NCI-H1092 treated with DMSO at 0.1 percent for 48 hours (cell line): Measurements from ENCODE around the gene TMX1.

ENCODE experiments used
- DNase-seq: peaks from one replicate; lab custom pipeline; 2025; lab: John Stamatoyannopoulos, UW

TMX1 gene

GRCh38 chr14:51242545-51243490 lies 2.8 kb downstream of the TMX1 start:
- no peak for DNase-seq

DNA sequence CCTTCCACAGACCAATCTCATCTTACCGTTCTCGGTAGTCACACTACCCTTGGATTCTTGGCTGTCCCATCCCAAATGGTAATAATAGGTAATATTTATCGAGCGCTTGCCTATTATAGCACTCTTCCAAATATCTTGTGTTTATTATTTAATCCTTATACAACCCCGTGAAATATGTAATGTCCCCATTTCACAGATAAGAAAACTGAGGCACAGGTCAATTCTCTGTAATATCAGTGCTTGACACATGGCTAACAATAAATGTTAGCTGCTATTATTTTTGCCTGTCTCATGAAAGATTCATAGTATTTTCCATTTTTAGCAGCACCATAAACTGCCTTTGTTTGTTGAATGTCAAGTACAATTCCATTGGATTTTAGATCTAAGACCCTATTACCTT lies 4.5 kb downstream of the TMX1 start:
- no peak for DNase-seq

DNA sequence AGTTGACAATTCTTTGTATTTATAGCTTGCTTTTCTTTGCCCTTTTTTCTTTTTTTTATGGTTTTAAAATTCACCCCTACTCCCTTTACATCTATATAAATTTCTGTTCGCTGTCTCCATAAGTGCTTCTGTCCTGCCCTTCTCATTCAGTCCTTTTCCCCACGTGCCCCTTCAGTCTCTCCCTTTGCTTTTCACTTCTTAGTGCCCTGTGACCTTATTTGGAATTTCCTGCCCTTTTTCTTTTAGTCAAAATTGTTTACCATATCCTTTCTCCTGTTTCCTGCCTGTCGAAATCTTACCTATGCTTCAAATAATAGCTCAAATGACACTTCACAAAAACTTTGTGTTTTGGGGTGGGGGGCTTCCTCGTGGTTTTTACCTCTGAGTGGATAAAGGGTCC lies 6.0 kb downstream of the TMX1 start:
- DNase-seq, result no peak

GRCh38 chr14:51248016-51248987 lies 8.3 kb downstream of the TMX1 start:
- no peak for DNase-seq

DNA sequence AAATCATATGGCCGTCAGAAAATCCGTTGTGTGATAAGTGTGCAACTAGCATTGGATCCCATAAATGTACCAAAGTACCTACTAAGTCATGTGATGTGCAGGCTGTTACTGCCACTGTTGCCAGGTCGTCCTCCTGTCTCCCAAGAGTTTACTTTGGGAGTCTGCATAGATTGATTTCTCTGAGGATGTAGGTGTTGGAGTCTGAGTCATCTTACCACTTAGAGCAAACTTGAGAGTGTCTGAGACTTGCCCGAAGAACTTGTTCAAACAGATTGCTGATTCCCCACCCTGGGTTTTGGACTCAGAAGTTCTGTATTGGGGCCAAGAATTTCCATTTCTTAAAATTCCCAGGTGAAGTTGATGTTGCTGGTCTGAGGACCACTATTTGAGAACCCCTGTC lies 11.4 kb downstream of the TMX1 start:
- DNase-seq, result no peak

DNA sequence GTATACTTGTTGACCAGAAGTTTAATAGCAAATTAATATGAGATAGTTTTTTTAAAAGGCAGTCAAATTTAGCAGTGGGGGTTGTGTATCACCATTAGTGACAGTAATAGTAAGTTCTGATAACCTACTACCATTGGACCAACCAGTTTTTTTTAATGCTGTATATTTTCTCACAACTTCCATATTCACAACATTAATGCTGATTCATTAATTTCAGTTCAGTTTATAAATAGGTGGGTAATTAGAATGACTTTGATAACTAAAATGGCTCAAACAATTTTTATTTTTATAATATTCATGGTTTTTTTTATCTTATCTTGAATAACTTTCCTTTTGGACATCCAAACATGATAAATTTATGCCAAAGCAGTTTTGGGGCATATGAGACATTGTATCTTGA lies 13.8 kb downstream of the TMX1 start:
- no peak for DNase-seq

DNA sequence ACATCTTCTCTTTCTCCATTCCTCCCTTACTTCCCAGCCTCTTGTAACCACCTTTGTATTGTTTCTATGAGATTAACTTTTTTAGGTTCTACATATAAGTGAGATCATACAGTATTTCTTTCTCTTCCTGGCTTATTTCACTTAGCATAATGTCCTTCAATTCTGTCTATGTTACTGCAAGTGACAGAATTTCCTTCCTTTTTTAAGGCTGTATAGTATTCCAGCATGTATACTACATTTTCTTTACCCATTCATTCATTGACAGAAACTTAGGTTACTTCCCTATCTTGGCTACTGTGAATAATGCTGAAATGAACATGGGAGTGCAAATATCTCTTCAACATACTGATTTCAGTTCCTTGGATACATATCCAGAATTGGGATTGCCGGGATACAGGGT lies 18.2 kb downstream of the TMX1 start:
- DNase-seq, result no peak

GRCh38 chr14:51258788-51259187 lies 18.7 kb downstream of the TMX1 start:
- no peak for DNase-seq

DNA sequence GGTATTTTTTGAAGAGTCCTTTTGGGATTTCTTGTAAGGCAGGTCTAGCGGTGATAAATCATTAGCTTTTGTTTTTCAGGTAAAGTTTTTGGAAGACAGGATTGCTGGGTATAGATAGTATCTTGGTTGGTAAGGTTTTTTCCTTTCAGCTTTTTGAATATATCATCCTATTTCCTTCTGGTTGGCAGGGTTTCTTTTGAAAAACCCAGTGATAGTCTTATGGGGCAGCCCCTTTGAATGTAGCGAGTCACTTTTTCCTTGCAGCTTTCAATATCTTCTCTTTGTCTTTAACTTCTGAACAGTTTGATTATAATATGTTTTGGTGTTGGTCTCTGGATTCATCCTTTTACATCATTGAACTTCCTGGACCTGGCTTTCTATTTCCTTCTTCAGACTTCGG lies 20.2 kb downstream of the TMX1 start:
- DNase-seq, result no peak

- no peak for DNase-seq
Measured at GRCh38 chr14:51261151-51261550, 21.1 kb downstream of the TMX1 start.

- no peak for DNase-seq
Measured at GRCh38 chr14:51262868-51263267, 22.8 kb downstream of the TMX1 start.

- DNase-seq, result no peak
Measured at GRCh38 chr14:51269634-51270033, 29.6 kb downstream of the TMX1 start.

- no peak for DNase-seq
Measured at GRCh38 chr14:51276605-51277004, 36.6 kb downstream of the TMX1 start.

GRCh38 chr14:51277753-51278415 lies 37.8 kb downstream of the TMX1 start:
- no peak for DNase-seq

DNA sequence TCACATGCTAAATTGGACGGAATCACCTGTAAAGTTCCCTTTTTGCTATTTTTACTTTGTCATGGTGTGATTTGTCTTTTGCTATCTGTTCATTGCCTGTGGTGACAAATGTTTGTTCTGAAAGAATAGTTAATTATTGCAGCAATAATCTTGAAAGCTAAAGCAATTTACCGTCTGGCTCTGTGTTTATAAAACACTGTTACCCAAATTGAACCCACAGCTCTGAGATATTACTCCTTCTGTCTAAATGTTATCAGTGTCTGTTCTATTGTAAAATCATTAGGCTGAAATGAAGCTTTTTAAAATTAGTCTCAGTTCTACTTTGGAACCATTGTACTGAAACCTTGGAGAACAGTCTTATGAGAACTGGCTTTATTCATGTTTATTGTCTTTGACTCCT lies 42.5 kb downstream of the TMX1 start:
- DNase-seq, result no peak

- peak; percentile 90 for DNase-seq
Measured at GRCh38 chr14:51283402-51284085, 43.5 kb downstream of the TMX1 start.

- no peak for DNase-seq
Measured at GRCh38 chr14:51284241-51284640, 44.2 kb downstream of the TMX1 start.

- DNase-seq, result no peak
Measured at GRCh38 chr14:51285120-51285519, 45.1 kb downstream of the TMX1 start.

DNA sequence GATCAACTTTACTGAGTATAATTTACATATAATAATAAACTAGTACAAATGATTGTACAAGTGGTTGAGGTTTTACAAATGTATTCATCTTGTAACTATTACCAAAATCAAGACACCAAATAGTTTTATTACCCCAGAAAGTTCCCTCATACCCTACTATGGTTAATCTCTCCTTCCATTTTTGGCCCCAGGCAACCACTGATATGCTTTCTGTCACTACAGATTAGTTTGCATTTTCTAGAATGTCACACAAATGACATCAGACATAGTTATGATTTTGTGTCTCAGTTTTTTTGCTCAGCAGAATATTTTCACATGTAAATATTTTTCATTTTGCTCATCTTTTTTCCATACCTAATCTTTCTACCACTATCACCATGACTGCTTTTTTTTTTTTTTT lies 49.1 kb downstream of the TMX1 start:
- no peak for DNase-seq

GRCh38 chr14:51290132-51290531 lies 50.1 kb downstream of the TMX1 start:
- no peak for DNase-seq

- no peak for DNase-seq
Measured at GRCh38 chr14:51291016-51291415, 51.0 kb downstream of the TMX1 start.
